Measurements from ENCODE around the gene SLC35F3.

The SLC35F3 gene

DNA sequence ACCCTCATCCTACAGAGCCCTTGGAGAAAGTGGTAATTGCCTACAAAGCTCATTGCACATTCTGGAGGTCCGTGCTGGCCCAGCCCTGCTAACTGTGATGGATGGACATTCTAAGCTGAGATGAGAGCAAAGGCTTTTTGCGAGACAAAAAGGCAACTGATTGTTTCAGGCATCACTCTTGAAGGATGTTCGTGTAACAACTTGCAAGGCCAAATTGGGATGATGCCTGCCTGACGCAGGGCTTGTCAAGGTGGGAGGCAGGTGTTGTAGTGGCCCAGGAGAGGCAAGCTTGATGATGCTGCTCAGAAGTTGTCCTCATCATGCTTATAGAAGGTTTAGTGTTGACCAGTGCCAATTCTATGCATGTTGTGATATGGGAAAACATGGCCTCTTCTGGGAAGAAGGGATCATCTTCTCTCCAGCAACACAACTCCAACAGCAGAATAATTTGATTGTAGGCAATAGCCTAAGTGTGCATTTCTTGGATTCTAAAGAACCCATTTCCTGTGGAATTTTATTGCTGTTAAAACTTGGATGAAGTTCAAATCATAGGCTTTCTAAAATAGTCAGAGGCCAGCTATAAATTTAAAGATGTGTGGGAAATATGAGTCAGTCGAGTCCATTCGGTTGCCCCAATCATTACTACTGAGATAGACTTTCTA lies 366.2 kb downstream of the SLC35F3 start:
- FAIRE-seq: no peak
- no peak for DNase-seq (ENCODE audit: insufficient read length, low spot score)
- TF ChIP-seq, protein P1, sequence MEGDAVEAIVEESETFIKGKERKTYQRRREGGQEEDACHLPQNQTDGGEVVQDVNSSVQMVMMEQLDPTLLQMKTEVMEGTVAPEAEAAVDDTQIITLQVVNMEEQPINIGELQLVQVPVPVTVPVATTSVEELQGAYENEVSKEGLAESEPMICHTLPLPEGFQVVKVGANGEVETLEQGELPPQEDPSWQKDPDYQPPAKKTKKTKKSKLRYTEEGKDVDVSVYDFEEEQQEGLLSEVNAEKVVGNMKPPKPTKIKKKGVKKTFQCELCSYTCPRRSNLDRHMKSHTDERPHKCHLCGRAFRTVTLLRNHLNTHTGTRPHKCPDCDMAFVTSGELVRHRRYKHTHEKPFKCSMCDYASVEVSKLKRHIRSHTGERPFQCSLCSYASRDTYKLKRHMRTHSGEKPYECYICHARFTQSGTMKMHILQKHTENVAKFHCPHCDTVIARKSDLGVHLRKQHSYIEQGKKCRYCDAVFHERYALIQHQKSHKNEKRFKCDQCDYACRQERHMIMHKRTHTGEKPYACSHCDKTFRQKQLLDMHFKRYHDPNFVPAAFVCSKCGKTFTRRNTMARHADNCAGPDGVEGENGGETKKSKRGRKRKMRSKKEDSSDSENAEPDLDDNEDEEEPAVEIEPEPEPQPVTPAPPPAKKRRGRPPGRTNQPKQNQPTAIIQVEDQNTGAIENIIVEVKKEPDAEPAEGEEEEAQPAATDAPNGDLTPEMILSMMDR (IDR thresholded peaks at IDR 0.05; ENCODE audit: insufficient read depth, missing control alignments): no peak

DNA sequence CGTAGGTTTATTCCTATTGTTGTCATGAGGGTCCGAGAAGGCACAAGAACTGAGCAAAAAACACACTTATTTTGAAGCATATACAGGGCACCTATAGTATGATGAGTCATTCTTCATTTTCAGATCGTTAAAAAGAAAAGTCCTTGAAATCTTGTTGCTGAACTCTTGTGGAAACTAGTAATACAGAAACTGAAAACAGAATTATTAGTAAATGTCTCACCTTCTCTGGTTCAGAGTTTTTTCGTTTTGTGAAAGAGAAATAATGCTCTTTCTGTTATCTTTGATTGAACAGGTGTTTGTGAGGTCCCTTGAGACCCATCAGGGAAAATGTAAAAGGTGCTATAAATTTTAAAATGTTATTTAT lies 366.7 kb downstream of the SLC35F3 start:
- TF ChIP-seq, protein P1 (IDR thresholded peaks at IDR 0.05; ENCODE audit: insufficient read depth, missing control alignments): no peak
- FAIRE-seq (no peak), DNase-seq (ENCODE audit: insufficient read length, low spot score) (no peak)

DNA sequence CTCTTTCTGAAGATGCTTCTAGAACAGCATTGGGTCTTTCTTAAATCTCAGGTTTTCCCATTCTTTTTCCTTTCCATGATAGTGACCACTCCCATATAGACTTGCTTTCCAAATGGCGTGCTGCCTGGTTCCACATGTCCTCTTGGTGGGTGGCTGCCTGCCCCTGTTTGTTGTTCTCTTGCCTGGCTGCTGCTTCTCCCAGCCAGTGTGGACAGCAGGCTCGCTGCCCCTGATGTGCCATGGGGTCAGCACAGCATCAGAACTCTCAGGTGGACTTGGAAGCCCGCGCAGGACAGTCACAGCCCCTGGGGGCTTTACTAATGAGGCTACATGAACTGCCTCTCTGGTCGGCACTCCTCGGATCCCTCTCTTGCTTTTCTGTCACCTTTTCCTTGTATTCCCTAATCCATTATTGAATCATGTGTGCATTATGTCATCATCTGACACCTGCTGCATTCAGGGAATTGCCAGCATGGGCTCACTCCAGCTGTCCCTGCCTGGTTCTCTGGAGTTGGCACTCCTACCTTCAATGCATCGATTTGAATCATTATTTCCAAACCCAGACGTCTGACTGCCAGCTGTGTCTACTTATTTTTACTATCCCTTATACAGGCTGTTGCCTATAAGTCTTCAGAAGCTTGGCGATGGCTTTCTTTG lies 368.3 kb downstream of the SLC35F3 start:
- no peak for FAIRE-seq
- DNase-seq (ENCODE audit: insufficient read length, low spot score): no peak
- TF ChIP-seq, protein P1 (IDR thresholded peaks at IDR 0.05; ENCODE audit: insufficient read depth, missing control alignments): no peak

GRCh38 chr1:234273981-234274380 lies 369.5 kb downstream of the SLC35F3 start:
- TF ChIP-seq, protein P1 (IDR thresholded peaks at IDR 0.05; ENCODE audit: insufficient read depth, missing control alignments): no peak
- DNase-seq (ENCODE audit: insufficient read length, low spot score): no peak
- no peak for FAIRE-seq

DNA sequence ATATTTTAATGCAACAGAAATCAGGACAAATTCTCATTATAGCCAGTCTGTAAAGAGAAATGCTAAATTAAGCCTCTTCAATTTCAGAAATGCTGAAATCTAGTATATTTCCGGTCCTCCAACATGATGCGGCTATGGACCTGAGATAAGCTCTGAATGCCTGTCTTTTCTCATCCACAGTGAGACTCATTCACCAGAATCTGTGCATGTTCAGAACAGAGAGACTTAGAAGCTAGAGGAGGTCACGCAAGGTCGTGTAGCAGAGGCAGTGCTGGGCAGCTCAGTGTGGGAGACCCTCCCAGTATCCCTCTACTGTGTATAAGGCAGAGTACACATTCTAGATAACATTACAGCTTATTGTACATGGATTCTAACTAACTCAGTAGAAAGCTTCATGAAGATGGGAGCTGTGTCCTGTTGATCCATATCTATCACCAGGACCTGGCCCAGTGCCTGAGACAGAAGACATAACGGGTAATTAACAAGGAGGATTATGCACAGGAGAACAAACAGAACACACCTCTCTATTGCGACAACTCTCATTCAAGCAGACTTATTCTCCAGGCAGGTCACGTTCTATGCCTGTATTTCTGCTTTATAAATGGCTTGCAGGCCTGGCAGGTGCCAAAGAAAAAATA lies 371.8 kb downstream of the SLC35F3 start:
- FAIRE-seq (peak; percentile 6), DNase-seq (ENCODE audit: insufficient read length, low spot score) (no peak)
- TF ChIP-seq, protein P1 (IDR thresholded peaks at IDR 0.05; ENCODE audit: insufficient read depth, missing control alignments): no peak

- TF ChIP-seq, protein P1 (IDR thresholded peaks at IDR 0.05; ENCODE audit: insufficient read depth, missing control alignments): no peak
- no peak for DNase-seq (ENCODE audit: insufficient read length, low spot score)
- FAIRE-seq: no peak
These were observed 372.8 kb downstream of the SLC35F3 start for GRCh38 chr1:234277161-234277868.

All from D721Med (cell line).